ENCODE results near the gene ARHGAP40. TPM values are rescaled to one million over a fixed set of nuclear protein-coding genes. Genes with fewer than 3 reads are reported as not detected.
A peak's percentile ranks its signal among the peaks of the same experiment; 100 is the strongest.

The ARHGAP40 gene
- total and polyA plus RNA-seq, 9 of the 15 experiments (the other 6 are each of a cell fraction or from before 2014, with no cell fraction given): not detected

GRCh38 chr20:38692436-38693411, 91.1 kb downstream of the ARHGAP40 start (continued):
- no peak for TF ChIP-seq GTF2B (IDR thresholded peaks at IDR 0.05; ENCODE audit: extremely low read depth, insufficient read length)
- TF ChIP-seq USF1 (CRISPR knock-in tag; IDR thresholded peaks at IDR 0.05): no peak
- TF ChIP-seq ZBTB8A (IDR thresholded peaks at IDR 0.05; ENCODE audit: partially characterized antibody): no peak
- no peak for TF ChIP-seq ZEB2 (IDR thresholded peaks at IDR 0.05)
- TF ChIP-seq CCAR2 (IDR thresholded peaks at IDR 0.05; ENCODE audit: low read depth, low read length): no peak
- TF ChIP-seq MIER1 (IDR thresholded peaks at IDR 0.05; ENCODE audit: low read depth): peak; percentile 99
- TF ChIP-seq KLF6 (CRISPR knock-in tag; IDR thresholded peaks at IDR 0.05; ENCODE audit: borderline replicate concordance): no peak
- TF ChIP-seq TAF9B (IDR thresholded peaks at IDR 0.05; ENCODE audit: partially characterized antibody): no peak
- TF ChIP-seq DPF2 (IDR thresholded peaks at IDR 0.05): peak; percentile 69
- TF ChIP-seq ZC3H8 (IDR thresholded peaks at IDR 0.05): no peak
- TF ChIP-seq NFATC3 (IDR thresholded peaks at IDR 0.05): no peak
- TF ChIP-seq CHD1 (IDR thresholded peaks at IDR 0.05; ENCODE audit: low read length): no peak
- TF ChIP-seq ELK3 (CRISPR knock-in tag; IDR thresholded peaks at IDR 0.05): no peak
- no peak for TF ChIP-seq SMAD1 (IDR thresholded peaks at IDR 0.05; ENCODE audit: low read depth, low read length, partially characterized antibody)
- TF ChIP-seq ZKSCAN1 (IDR thresholded peaks at IDR 0.05; ENCODE audit: low read depth, low read length): no peak
- TF ChIP-seq ZNF449 (CRISPR knock-in tag; IDR thresholded peaks at IDR 0.05): peak; percentile 22; the same call in 1 of the 2 replicates
- no peak for TF ChIP-seq ZNF76 (CRISPR knock-in tag; IDR thresholded peaks at IDR 0.05; ENCODE audit: borderline replicate concordance)
- no peak for TF ChIP-seq ELF2 (CRISPR knock-in tag; IDR thresholded peaks at IDR 0.05)
- TF ChIP-seq ZNF184 (CRISPR knock-in tag; IDR thresholded peaks at IDR 0.05): no peak
- TF ChIP-seq RBM22 (IDR thresholded peaks at IDR 0.05; ENCODE audit: low read depth, low read length, poor library complexity, severe bottlenecking): no peak
- TF ChIP-seq MBD1 (CRISPR knock-in tag; IDR thresholded peaks at IDR 0.05): no peak
- TF ChIP-seq HDAC1 (IDR thresholded peaks at IDR 0.05): peak in 1 of 2 experiments; percentile 52; a peak in 1 of 4 replicates
- no peak for TF ChIP-seq NFXL1 (CRISPR knock-in tag; IDR thresholded peaks at IDR 0.05)
- TF ChIP-seq HSF4 (CRISPR knock-in tag; IDR thresholded peaks at IDR 0.05; ENCODE audit: borderline replicate concordance): no peak

Measured in K562 (cell line).